NCI-H146 treated with DMSO at 0.1 percent for 48 hours (cell line): Measurements from ENCODE around the gene PPP1R7.

ENCODE experiments used
- DNase-seq: peaks from one replicate; lab custom pipeline; 2025; ENCODE audit not compliant: unreplicated experiment; lab: John Stamatoyannopoulos, UW

The PPP1R7 gene

GRCh38 chr2:241207641-241208040, 57.4 kb downstream of the PPP1R7 start:
- no peak for DNase-seq

- no peak for DNase-seq
These were observed 57.8 kb downstream of the PPP1R7 start for GRCh38 chr2:241208058-241208457.

GRCh38 chr2:241209271-241209670, 59.0 kb downstream of the PPP1R7 start:
- no peak for DNase-seq

GRCh38 chr2:241211276-241211675, 61.0 kb downstream of the PPP1R7 start:
- DNase-seq, result peak; percentile 56

GRCh38 chr2:241213041-241213440, 62.8 kb downstream of the PPP1R7 start:
- no peak for DNase-seq

GRCh38 chr2:241213567-241213966, 63.3 kb downstream of the PPP1R7 start:
- DNase-seq, result no peak

- no peak for DNase-seq
These were observed 63.9 kb downstream of the PPP1R7 start for GRCh38 chr2:241214209-241214608.

GRCh38 chr2:241214766-241215165, 64.5 kb downstream of the PPP1R7 start:
- no peak for DNase-seq

GRCh38 chr2:241215421-241215820, 65.2 kb downstream of the PPP1R7 start:
- no peak for DNase-seq

GRCh38 chr2:241216211-241216761, 66.0 kb downstream of the PPP1R7 start:
- DNase-seq, result no peak

GRCh38 chr2:241217320-241218031, 67.2 kb downstream of the PPP1R7 start:
- DNase-seq, result peak; percentile 37

GRCh38 chr2:241218131-241219029, 68.1 kb downstream of the PPP1R7 start:
- DNase-seq, result no peak

- no peak for DNase-seq
These were observed 68.7 kb downstream of the PPP1R7 start for GRCh38 chr2:241219030-241219382.

- DNase-seq, result no peak
These were observed 69.6 kb downstream of the PPP1R7 start for GRCh38 chr2:241219856-241220356.

GRCh38 chr2:241223211-241224017, 73.1 kb downstream of the PPP1R7 start:
- no peak for DNase-seq

- DNase-seq, result no peak
These were observed 74.0 kb downstream of the PPP1R7 start for GRCh38 chr2:241224018-241224850.

GRCh38 chr2:241224851-241225438, 74.7 kb downstream of the PPP1R7 start:
- no peak for DNase-seq

GRCh38 chr2:241225545-241225944, 75.3 kb downstream of the PPP1R7 start:
- DNase-seq, result no peak

GRCh38 chr2:241225983-241226382, 75.7 kb downstream of the PPP1R7 start:
- DNase-seq, result no peak
